A549 (cell line): ENCODE measurements around the gene GPATCH4. TPM values are rescaled to one million over a fixed set of nuclear protein-coding genes. Genes with fewer than 3 reads are reported as not detected.

ENCODE experiments used
- ATOH8 ChIP-seq: fragments of 250-450 bp; sonication (Bioruptor Pico); IDR thresholded peaks from 2 replicates; pipeline ENCODE4 v1.5.0; 2020; ENCODE audit warnings: low read depth, mild to moderate bottlenecking, moderate library complexity
- BCL3 ChIP-seq: fragments of >200 bp; sonication (Bioruptor Twin); formaldehyde crosslinking; IDR thresholded peaks from 3 replicates; pipeline ENCODE4 v1.6.1; 2016
- BHLHE40 ChIP-seq: IDR thresholded peaks from 2 replicates; pipeline ENCODE4 v1.6.1; 2012; ENCODE audit warnings: low read depth, low read length, inconsistent platforms
- CEBPB ChIP-seq, 2 experiments: fragments of >200 bp in 1 of 2; sonication (Bioruptor Twin) in 1 of 2; formaldehyde crosslinking in 1 of 2; IDR thresholded peaks; 2 replicates each; pipeline ENCODE4 v1.6.1; 2012 to 2016
- CHD4 ChIP-seq: fragments of 200-600 bp; sonication (generic); IDR thresholded peaks from 2 replicates; pipeline ENCODE4 v1.6.1; 2016; ENCODE audit warnings: antibody characterized with exemption, mild to moderate bottlenecking, borderline replicate concordance
- EHMT2 ChIP-seq: fragments of 200-600 bp; sonication (generic); IDR thresholded peaks from 2 replicates; pipeline ENCODE4 v1.6.1; 2016; ENCODE audit warnings: antibody characterized with exemption, low read depth, mild to moderate bottlenecking, moderate library complexity
- EP300 ChIP-seq, 2 experiments: fragments of >200 bp; sonication (Bioruptor Twin); formaldehyde crosslinking; IDR thresholded peaks; 2 replicates in 1 of 2; 3 replicates in 1 of 2; pipeline ENCODE4 v1.6.1; 2016 to 2017
- HDAC2 ChIP-seq: fragments of 200-600 bp; sonication (generic); IDR thresholded peaks from 2 replicates; pipeline ENCODE4 v1.6.1; 2016
- HOXB13 ChIP-seq: fragments of 250-450 bp; sonication (Bioruptor Pico); IDR thresholded peaks from 2 replicates; pipeline ENCODE4 v1.5.0; 2020; ENCODE audit warnings: low read depth, mild to moderate bottlenecking, moderate library complexity
- HOXB5 ChIP-seq: fragments of 250-450 bp; sonication (Bioruptor Pico); IDR thresholded peaks from 2 replicates; pipeline ENCODE4 v1.5.0; 2020; ENCODE audit warnings: mild to moderate bottlenecking, moderate library complexity
- KDM5A ChIP-seq: fragments of 200-600 bp; sonication (generic); IDR thresholded peaks from 2 replicates; pipeline ENCODE4 v1.6.1; 2016; ENCODE audit warnings: antibody characterized with exemption, mild to moderate bottlenecking
- NPAS2 ChIP-seq: fragments of 250-450 bp; sonication (Bioruptor Pico); IDR thresholded peaks from 2 replicates; pipeline ENCODE4 v1.8.0; 2022; ENCODE audit warnings: mild to moderate bottlenecking, moderate library complexity, borderline replicate concordance
- NR3C1 ChIP-seq: fragments of >200 bp; sonication (Bioruptor Twin); formaldehyde crosslinking; IDR thresholded peaks from 3 replicates; pipeline ENCODE4 v1.6.1; 2017
- PBX3 ChIP-seq: IDR thresholded peaks from 2 replicates; pipeline ENCODE4 v1.6.1; 2012
- PHF8 ChIP-seq: fragments of 200-600 bp; sonication (generic); IDR thresholded peaks from 2 replicates; pipeline ENCODE4 v1.6.1; 2016; ENCODE audit warnings: low read depth, mild to moderate bottlenecking, antibody characterized with exemption, moderate library complexity, borderline replicate concordance
- POLR2AphosphoS2 ChIP-seq: conservative IDR thresholded peaks from 2 replicates; pipeline ENCODE4 v1.6.1; 2012; ENCODE audit warnings: low read length, improper control_type of control experiment, inconsistent platforms
- RCOR1 ChIP-seq: fragments of 150-350 bp; IDR thresholded peaks from 2 replicates; pipeline ENCODE4 v1.6.1; 2014; ENCODE audit warnings: antibody characterized with exemption, low read length, low read depth
- RFX5 ChIP-seq: fragments of 450-650 bp; IDR thresholded peaks from 2 replicates; pipeline ENCODE4 v1.7.1; 2014; ENCODE audit warnings: antibody characterized with exemption, mild to moderate bottlenecking, moderate library complexity
- SMC3 ChIP-seq: fragments of >200 bp; sonication (Bioruptor Twin); formaldehyde crosslinking; IDR thresholded peaks from 3 replicates; pipeline ENCODE4 v1.6.1; 2018; ENCODE audit warnings: inconsistent platforms
- polyA plus RNA-seq, 4 experiments: library from polyadenylated mRNA; depleted of rRNA in 3 of 4; stranded (reverse); fragments of >200 nt; fragmentation: RNase III in 1 of 4; extraction: RNeasy Plus Mini Kit Qiagen cat#74134 plus additional on column Dnase treatment in 1 of 4; gene quantifications; 2 replicates in 3 of 4; 3 replicates in 1 of 4; pipeline ENCODE4 v1.2.3, GENCODE V29; 2011 to 2017
- TF ChIP-seq, protein P1 (sequence below): IDR thresholded peaks from 2 replicates; pipeline ENCODE4 v1.6.1; 2012; ENCODE audit warnings: low read depth, borderline replicate concordance
- TF ChIP-seq, protein P2 (sequence below): fragments of 250-450 bp; sonication (Bioruptor Pico); IDR thresholded peaks from 2 replicates; pipeline ENCODE4 v1.5.0; 2021; ENCODE audit warnings: mild to moderate bottlenecking, moderate library complexity, borderline replicate concordance
- TF ChIP-seq, protein P3 (sequence below): fragments of 150-350 bp; IDR thresholded peaks from 2 replicates; pipeline ENCODE4 v1.6.1; 2014; ENCODE audit warnings: low read depth, mild to moderate bottlenecking, low read length
- TF ChIP-seq, protein P4 (sequence below): fragments of 200-600 bp; sonication (generic); IDR thresholded peaks from 2 replicates; pipeline ENCODE4 v1.6.1; 2016; ENCODE audit warnings: antibody characterized with exemption, mild to moderate bottlenecking, moderate library complexity

Gene GPATCH4
- polyA plus RNA-seq, 2 of the 4 experiments (the other 2 are of a cell fraction): 68.1 to 85.2 TPM

GRCh38 chr1:156591432-156592157 lies 9.7 kb downstream of the GPATCH4 start, which contains the start of gene NAXE (continued):
- TF ChIP-seq NPAS2 (CRISPR knock-in tag): no peak
- TF ChIP-seq SMC3: no peak
- no peak for TF ChIP-seq NR3C1
- TF ChIP-seq EHMT2: no peak
- 0 out of 2 replicates have a peak, but pooled peaks have one; percentile 5 for TF ChIP-seq RFX5
- no peak for TF ChIP-seq CHD4
- TF ChIP-seq POLR2AphosphoS2: no peak; the same call in 1 of the 2 replicates
- TF ChIP-seq RCOR1: no peak
- no peak for TF ChIP-seq BHLHE40
- no peak for TF ChIP-seq EP300 (IDR thresholded peaks at IDR 0.05)
- TF ChIP-seq ATOH8 (CRISPR knock-in tag): no peak
- TF ChIP-seq CEBPB (IDR thresholded peaks at IDR 0.05): no peak
- TF ChIP-seq, protein P1, sequence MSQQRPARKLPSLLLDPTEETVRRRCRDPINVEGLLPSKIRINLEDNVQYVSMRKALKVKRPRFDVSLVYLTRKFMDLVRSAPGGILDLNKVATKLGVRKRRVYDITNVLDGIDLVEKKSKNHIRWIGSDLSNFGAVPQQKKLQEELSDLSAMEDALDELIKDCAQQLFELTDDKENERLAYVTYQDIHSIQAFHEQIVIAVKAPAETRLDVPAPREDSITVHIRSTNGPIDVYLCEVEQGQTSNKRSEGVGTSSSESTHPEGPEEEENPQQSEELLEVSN: no peak
- TF ChIP-seq PBX3: no peak
- peak; percentile 84; the same call in 2 of the 3 replicates for TF ChIP-seq BCL3
- no peak for TF ChIP-seq HOXB5 (CRISPR knock-in tag)
- no peak for TF ChIP-seq HOXB13 (CRISPR knock-in tag)
- TF ChIP-seq, protein P2, sequence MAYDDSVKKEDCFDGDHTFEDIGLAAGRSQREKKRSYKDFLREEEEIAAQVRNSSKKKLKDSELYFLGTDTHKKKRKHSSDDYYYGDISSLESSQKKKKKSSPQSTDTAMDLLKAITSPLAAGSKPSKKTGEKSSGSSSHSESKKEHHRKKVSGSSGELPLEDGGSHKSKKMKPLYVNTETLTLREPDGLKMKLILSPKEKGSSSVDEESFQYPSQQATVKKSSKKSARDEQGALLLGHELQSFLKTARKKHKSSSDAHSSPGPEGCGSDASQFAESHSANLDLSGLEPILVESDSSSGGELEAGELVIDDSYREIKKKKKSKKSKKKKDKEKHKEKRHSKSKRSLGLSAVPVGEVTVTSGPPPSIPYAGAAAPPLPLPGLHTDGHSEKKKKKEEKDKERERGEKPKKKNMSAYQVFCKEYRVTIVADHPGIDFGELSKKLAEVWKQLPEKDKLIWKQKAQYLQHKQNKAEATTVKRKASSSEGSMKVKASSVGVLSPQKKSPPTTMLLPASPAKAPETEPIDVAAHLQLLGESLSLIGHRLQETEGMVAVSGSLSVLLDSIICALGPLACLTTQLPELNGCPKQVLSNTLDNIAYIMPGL (CRISPR knock-in tag): no peak
- TF ChIP-seq HDAC2: no peak
- TF ChIP-seq, protein P3, sequence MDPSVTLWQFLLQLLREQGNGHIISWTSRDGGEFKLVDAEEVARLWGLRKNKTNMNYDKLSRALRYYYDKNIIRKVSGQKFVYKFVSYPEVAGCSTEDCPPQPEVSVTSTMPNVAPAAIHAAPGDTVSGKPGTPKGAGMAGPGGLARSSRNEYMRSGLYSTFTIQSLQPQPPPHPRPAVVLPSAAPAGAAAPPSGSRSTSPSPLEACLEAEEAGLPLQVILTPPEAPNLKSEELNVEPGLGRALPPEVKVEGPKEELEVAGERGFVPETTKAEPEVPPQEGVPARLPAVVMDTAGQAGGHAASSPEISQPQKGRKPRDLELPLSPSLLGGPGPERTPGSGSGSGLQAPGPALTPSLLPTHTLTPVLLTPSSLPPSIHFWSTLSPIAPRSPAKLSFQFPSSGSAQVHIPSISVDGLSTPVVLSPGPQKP: no peak
- no peak for TF ChIP-seq KDM5A
- TF ChIP-seq, protein P4, sequence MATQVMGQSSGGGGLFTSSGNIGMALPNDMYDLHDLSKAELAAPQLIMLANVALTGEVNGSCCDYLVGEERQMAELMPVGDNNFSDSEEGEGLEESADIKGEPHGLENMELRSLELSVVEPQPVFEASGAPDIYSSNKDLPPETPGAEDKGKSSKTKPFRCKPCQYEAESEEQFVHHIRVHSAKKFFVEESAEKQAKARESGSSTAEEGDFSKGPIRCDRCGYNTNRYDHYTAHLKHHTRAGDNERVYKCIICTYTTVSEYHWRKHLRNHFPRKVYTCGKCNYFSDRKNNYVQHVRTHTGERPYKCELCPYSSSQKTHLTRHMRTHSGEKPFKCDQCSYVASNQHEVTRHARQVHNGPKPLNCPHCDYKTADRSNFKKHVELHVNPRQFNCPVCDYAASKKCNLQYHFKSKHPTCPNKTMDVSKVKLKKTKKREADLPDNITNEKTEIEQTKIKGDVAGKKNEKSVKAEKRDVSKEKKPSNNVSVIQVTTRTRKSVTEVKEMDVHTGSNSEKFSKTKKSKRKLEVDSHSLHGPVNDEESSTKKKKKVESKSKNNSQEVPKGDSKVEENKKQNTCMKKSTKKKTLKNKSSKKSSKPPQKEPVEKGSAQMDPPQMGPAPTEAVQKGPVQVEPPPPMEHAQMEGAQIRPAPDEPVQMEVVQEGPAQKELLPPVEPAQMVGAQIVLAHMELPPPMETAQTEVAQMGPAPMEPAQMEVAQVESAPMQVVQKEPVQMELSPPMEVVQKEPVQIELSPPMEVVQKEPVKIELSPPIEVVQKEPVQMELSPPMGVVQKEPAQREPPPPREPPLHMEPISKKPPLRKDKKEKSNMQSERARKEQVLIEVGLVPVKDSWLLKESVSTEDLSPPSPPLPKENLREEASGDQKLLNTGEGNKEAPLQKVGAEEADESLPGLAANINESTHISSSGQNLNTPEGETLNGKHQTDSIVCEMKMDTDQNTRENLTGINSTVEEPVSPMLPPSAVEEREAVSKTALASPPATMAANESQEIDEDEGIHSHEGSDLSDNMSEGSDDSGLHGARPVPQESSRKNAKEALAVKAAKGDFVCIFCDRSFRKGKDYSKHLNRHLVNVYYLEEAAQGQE: no peak
- TF ChIP-seq PHF8: peak; percentile 65; the same call in 1 of the 2 replicates
